Fibroblast of the aortic adventitia (primary cell): Measurements from ENCODE around the gene PCF11. TPM values are rescaled to one million over a fixed set of nuclear protein-coding genes. Genes with fewer than 3 reads are reported as not detected.
A peak's percentile ranks its signal among the peaks of the same experiment; 100 is the strongest.
"Not testable (repeated sequence)": the region's sequence is repeated elsewhere in the genome, so short reads cannot be mapped to it uniquely, and the experiment has no call there.

Experiments
- DNase-seq: peaks from one replicate; pipeline ENCODE4 v3.0.0-alpha.2; 2010; ENCODE audit warnings: low read depth
- H3K4me3 ChIP-seq: 2 replicates; pipeline ENCODE4 v1.5.1; 2011; ENCODE audit warnings: low read depth, mild to moderate bottlenecking, control low read depth, low read length, moderate library complexity
- total RNA-seq: library from RNA; depleted of rRNA; stranded (reverse); fragments of >200 nt; gene quantifications from 2 replicates; pipeline ENCODE4 v1.2.3, GENCODE V29; 2012; ENCODE audit warnings: low replicate concordance
- TF ChIP-seq, protein P1 (sequence below): IDR thresholded peaks from 2 replicates; pipeline ENCODE4 v1.5.1; 2011; ENCODE audit warnings: mild to moderate bottlenecking, low read length, control low read depth, inconsistent platforms; ENCODE audit not compliant: insufficient read depth

The PCF11 gene
- total RNA-seq, 1 donor: 47.7 TPM

DNA sequence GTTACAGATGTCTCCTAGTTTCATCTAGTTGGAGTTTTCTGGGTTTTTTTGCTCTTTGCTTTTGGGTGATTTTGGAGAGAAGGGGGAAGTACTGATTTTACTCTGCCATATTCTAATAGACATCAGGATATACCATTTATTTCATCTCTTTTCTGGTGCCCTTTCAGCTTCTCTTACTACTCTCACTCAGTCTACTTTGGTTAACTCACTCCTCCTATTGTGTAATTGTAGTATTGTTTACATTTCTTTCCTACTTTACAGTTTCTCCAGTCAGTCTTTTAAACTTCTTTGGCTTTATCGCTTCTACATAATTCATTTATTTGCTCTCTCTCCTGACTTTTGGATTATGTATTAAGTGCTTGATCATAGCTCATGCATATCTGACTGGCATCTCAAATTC is 43.1 kb downstream of the PCF11 start:
- TF ChIP-seq, protein P1, sequence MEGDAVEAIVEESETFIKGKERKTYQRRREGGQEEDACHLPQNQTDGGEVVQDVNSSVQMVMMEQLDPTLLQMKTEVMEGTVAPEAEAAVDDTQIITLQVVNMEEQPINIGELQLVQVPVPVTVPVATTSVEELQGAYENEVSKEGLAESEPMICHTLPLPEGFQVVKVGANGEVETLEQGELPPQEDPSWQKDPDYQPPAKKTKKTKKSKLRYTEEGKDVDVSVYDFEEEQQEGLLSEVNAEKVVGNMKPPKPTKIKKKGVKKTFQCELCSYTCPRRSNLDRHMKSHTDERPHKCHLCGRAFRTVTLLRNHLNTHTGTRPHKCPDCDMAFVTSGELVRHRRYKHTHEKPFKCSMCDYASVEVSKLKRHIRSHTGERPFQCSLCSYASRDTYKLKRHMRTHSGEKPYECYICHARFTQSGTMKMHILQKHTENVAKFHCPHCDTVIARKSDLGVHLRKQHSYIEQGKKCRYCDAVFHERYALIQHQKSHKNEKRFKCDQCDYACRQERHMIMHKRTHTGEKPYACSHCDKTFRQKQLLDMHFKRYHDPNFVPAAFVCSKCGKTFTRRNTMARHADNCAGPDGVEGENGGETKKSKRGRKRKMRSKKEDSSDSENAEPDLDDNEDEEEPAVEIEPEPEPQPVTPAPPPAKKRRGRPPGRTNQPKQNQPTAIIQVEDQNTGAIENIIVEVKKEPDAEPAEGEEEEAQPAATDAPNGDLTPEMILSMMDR: no peak
- H3K4me3 ChIP-seq: no peak overlapping the region
- DNase-seq: no peak

DNA sequence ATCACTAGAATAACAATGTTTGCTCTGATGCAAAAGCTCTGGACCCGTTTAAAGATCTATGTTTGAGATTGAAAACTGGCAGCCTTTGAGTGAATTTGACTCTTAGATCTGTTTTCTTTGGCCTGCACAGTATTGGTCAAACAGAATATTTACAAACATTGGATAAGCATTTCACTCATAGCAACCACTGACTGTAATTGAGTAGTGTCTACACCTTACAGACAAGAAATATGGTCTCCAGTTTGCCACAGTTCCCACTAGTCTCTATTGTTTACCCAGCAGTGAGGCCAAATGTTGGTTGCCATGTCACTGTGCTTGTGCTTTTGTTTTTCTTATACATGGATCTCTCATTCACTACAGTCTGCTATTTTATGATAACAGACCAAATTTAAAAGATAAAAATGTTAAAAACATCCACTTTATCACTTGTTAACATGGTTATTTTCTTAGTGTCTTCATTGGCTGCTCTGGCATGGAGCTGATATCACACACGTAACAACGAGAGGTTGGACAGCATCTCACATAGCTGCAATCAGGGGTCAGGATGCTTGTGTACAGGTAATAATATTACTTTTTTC is 48.8 kb downstream of the PCF11 start:
- DNase-seq: no peak
- TF ChIP-seq, protein P1: no peak
- no peak overlapping the region for H3K4me3 ChIP-seq

DNA sequence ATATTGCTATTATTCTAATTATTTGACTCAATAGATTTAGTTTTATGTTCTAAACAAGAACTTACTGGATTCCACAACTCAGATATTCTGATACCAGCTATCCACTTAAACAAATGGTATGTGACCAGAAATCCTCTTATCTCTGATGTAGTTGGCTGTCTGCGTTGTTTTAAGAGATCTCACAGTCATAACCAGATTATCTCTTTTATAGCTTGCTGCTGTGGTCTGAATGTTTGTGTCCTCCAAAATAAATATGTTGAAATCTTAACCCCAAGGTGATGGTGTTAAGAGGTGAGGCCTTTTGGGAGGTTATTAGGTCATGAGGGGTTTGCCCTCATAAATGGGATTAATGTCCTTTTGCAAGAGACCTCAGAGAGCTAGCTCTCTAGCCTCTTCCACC is 49.3 kb downstream of the PCF11 start:
- H3K4me3 ChIP-seq: no peak overlapping the region
- DNase-seq: no peak
- TF ChIP-seq, protein P1: no peak

DNA sequence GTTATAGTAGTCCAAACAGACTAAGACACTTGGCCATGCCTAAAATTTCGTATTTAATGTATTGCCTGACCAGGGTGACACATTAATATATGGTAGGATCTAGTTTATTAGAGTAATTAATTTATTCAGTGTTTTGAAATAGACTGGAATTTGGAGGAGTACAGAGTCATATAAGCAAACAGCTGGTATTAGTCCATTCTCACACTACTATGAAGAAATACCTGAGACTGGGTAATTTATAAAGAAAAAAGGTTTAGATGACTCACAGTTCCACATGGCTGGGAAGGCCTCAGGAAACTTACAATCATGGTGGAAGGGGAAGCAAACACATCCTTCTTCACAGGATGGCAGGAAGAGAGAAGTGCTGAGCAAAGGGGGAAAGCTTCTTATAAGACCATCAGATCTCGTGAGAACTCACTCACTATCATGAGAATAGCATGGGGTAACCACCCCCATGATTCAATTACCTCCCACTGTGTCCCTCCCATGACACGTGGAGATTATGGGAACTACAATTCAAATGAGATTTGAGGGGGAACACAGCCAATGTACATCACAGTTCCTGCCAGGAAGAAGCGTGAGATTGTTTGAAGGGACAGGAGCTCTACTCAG is 49.9 kb downstream of the PCF11 start:
- DNase-seq: not testable (repeated sequence)

DNA sequence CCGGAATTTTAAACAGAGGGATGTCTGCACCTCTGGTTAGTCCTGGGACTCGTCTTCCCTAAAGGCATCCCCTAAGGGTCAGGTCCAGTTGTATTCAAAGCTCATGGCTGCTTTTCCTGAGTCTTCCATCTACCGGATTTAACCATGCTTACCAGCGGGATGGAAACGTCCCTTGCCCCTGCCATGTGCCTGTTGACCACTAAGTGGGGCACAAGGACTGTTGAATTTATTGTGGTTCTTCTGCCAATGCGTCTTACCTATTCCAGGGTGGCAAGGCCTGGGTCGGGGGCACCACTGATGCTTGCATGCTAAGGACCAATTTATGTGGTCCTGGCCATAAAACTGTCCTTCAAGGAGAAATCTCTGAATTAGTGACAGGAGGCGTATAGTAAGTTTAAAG is 62.2 kb downstream of the PCF11 start:
- TF ChIP-seq, protein P1: peak; percentile 26
- no peak for DNase-seq
- H3K4me3 ChIP-seq: no peak overlapping the region

More for the DNA sequence above, 49.9 kb downstream of the PCF11 start:
- not testable (repeated sequence) for H3K4me3 ChIP-seq

DNA sequence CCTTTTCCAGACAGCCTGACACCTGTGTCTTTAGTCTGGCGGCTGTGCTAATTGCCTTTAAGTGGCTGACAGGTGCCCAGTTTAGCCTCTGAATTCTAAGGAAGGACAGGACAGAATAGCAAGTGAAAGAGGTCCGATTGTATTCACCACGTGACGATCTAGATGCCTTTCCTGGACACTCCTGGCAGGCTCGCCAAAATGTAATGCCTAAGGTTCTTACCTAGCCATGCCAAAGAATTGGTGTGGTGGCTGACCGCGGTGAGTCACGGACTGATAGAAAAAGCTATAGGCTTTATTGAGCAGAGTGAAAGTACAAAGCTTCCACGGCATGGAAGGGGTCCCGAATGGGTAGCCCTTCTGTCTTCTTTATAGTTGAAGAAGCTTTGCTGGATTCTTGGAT is 63.3 kb downstream of the PCF11 start:
- H3K4me3 ChIP-seq: no peak overlapping the region
- no peak for DNase-seq
- TF ChIP-seq, protein P1: no peak

DNA sequence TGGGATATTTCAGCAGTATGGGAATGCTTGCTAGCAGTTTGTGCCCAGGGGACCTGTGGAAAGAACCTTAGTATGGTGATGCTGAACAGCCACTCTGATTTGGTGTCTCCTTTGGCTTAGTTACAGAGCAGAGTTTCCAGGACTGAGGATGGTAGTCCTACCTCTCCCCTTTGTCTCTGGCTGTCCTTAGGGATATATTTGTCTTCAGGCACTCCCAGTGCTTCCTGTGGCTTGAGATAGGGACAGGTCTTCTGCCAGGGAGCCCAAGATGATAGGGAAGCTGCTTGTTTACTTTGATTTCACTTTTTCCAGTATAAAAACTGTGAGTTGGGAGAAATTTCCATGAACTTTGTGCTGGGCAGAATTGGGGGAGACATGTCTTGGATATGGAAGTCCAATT is 64.8 kb downstream of the PCF11 start:
- no peak overlapping the region for H3K4me3 ChIP-seq
- no peak for DNase-seq
- TF ChIP-seq, protein P1: no peak
